Measurements from ENCODE around the gene PSMC4.
A peak's percentile ranks its signal among the peaks of the same experiment; 100 is the strongest.

PSMC4 gene

GRCh38 chr19:39970675-39971379 lies at the start of gene PSMC4:
PSMC4 (plus strand) TSS chr19:39971165; CDS start chr19:39971203, 38 bp downstream.
- peak; percentile 95 for DNase-seq (ENCODE audit: low read depth)

- DNase-seq (ENCODE audit: low read depth), result no peak
These were observed 47.1 kb upstream of the PSMC4 start for GRCh38 chr19:39923862-39924261.

- DNase-seq (ENCODE audit: low read depth), result no peak
These were observed 46.6 kb upstream of the PSMC4 start for GRCh38 chr19:39924389-39924788.

- no peak for DNase-seq (ENCODE audit: low read depth)
These were observed 46.0 kb upstream of the PSMC4 start for GRCh38 chr19:39924952-39925351.

- DNase-seq (ENCODE audit: low read depth), result no peak
These were observed 44.7 kb upstream of the PSMC4 start for GRCh38 chr19:39926170-39926760.

- DNase-seq (ENCODE audit: low read depth), result no peak
These were observed 43.9 kb upstream of the PSMC4 start for GRCh38 chr19:39927076-39927475.

- no peak for DNase-seq (ENCODE audit: low read depth)
These were observed 43.2 kb upstream of the PSMC4 start for GRCh38 chr19:39927524-39928356.

- DNase-seq (ENCODE audit: low read depth), result no peak
These were observed 42.6 kb upstream of the PSMC4 start for GRCh38 chr19:39928357-39928725.

GRCh38 chr19:39929750-39930149 lies 41.2 kb upstream of the PSMC4 start:
- DNase-seq (ENCODE audit: low read depth), result no peak

- DNase-seq (ENCODE audit: low read depth), result no peak
These were observed 36.2 kb upstream of the PSMC4 start, which contains the start of gene FCGBP for GRCh38 chr19:39934584-39935363. FCGBP (minus strand) TSS chr19:39934634.

- no peak for DNase-seq (ENCODE audit: low read depth)
These were observed 35.7 kb upstream of the PSMC4 start for GRCh38 chr19:39935364-39935661.

GRCh38 chr19:39936020-39936419 lies 34.9 kb upstream of the PSMC4 start:
- DNase-seq (ENCODE audit: low read depth), result no peak

GRCh38 chr19:39936622-39937021 lies 34.3 kb upstream of the PSMC4 start:
- DNase-seq (ENCODE audit: low read depth), result no peak

- peak; percentile 19 for DNase-seq (ENCODE audit: low read depth)
These were observed 33.8 kb upstream of the PSMC4 start for GRCh38 chr19:39937094-39937720.

GRCh38 chr19:39937787-39938186 lies 33.2 kb upstream of the PSMC4 start:
- DNase-seq (ENCODE audit: low read depth), result no peak

- no peak for DNase-seq (ENCODE audit: low read depth)
These were observed 31.4 kb upstream of the PSMC4 start for GRCh38 chr19:39939556-39939955.

- no peak for DNase-seq (ENCODE audit: low read depth)
These were observed 30.6 kb upstream of the PSMC4 start for GRCh38 chr19:39940221-39940833.

GRCh38 chr19:39941151-39941550 lies 29.8 kb upstream of the PSMC4 start:
- DNase-seq (ENCODE audit: low read depth), result peak; percentile 25

GRCh38 chr19:39941615-39942365 lies 29.2 kb upstream of the PSMC4 start:
- peak; percentile 61 for DNase-seq (ENCODE audit: low read depth)

GRCh38 chr19:39942366-39942730 lies 28.6 kb upstream of the PSMC4 start:
- no peak for DNase-seq (ENCODE audit: low read depth)

GRCh38 chr19:39943586-39943985 lies 27.4 kb upstream of the PSMC4 start:
- no peak for DNase-seq (ENCODE audit: low read depth)

All from T-helper 22 cell (primary cell).